Neural cell (in vitro differentiated cells): Measurements from ENCODE around the gene DTD1. TPM values are rescaled to one million over a fixed set of nuclear protein-coding genes. Genes with fewer than 3 reads are reported as not detected.

Source experiments
- H2AFZ ChIP-seq: fragments of 200-600, 300-800 bp; sonication (generic), shearing (Covaris generic); 2 replicates; pipeline ENCODE4 v1.6.0; 2014; ENCODE audit warnings: low read depth, mild to moderate bottlenecking, antibody characterized with exemption, low read length, moderate library complexity
- H3F3A ChIP-seq: fragments of 200-600 bp; shearing (Covaris generic); 2 replicates; pipeline ENCODE4 v1.6.1; 2016; ENCODE audit warnings: mild to moderate bottlenecking, moderate library complexity, mixed read lengths, antibody characterized with exemption, low read length; ENCODE audit not compliant: insufficient read depth, poor library complexity, severe bottlenecking
- H3K27ac ChIP-seq: fragments of 200-600, 300-800 bp; sonication (generic), shearing (Covaris generic); 2 replicates; pipeline ENCODE4 v1.5.1; 2014; ENCODE audit warnings: mild to moderate bottlenecking, low read length, moderate library complexity
- H3K27me3 ChIP-seq: fragments of 300-800, 200-600 bp; sonication (generic), shearing (Covaris generic); 2 replicates; pipeline ENCODE4 v1.6.0; 2014; ENCODE audit warnings: mild to moderate bottlenecking, low read depth, low read length, moderate library complexity; ENCODE audit not compliant: insufficient read depth
- H3K36me3 ChIP-seq: fragments of 300-800, 200-600 bp; sonication (generic), shearing (Covaris generic); 2 replicates; pipeline ENCODE4 v1.5.1; 2014; ENCODE audit warnings: mild to moderate bottlenecking, antibody characterized with exemption, low read length, moderate library complexity; ENCODE audit not compliant: insufficient read depth
- H3K4me2 ChIP-seq: fragments of 300-800, 200-600 bp; sonication (generic), shearing (Covaris generic); 2 replicates; pipeline ENCODE4 v1.6.0; 2014; ENCODE audit warnings: mild to moderate bottlenecking, low read length
- H3K4me3 ChIP-seq: fragments of 300-800, 200-600 bp; sonication (generic), shearing (Covaris generic); 2 replicates; pipeline ENCODE4 v1.5.1; 2014; ENCODE audit warnings: mild to moderate bottlenecking, low read length, moderate library complexity
- H3K79me2 ChIP-seq: fragments of 200-600 bp; shearing (Covaris generic); replicated peaks from 2 replicates; pipeline ENCODE4 v1.6.0; 2014; ENCODE audit warnings: mild to moderate bottlenecking, low read length, moderate library complexity; ENCODE audit not compliant: insufficient read depth
- H3K9ac ChIP-seq: fragments of 300-800, 200-600 bp; sonication (generic), shearing (Covaris generic); 2 replicates; pipeline ENCODE4 v1.6.1; 2016; ENCODE audit warnings: mild to moderate bottlenecking, low read length, mixed read lengths
- H3K9me2 ChIP-seq: fragments of 200-600 bp; shearing (Covaris generic); 2 replicates; pipeline ENCODE4 v1.6.1; 2016; ENCODE audit warnings: mild to moderate bottlenecking, low read length, mixed read lengths; ENCODE audit not compliant: insufficient read depth
- H3K9me3 ChIP-seq: fragments of 200-600, 300-800 bp; sonication (generic), shearing (Covaris generic); 2 replicates; pipeline ENCODE4 v1.6.1; 2016; ENCODE audit warnings: mild to moderate bottlenecking, mixed run types, low read length, moderate library complexity, mixed read lengths
- H4K20me1 ChIP-seq: fragments of 200-600 bp; shearing (Covaris generic); 2 replicates; pipeline ENCODE4 v1.6.1; 2016; ENCODE audit warnings: mild to moderate bottlenecking, mixed run types; ENCODE audit not compliant: insufficient read depth
- EP300 ChIP-seq: fragments of 450-650 bp; conservative IDR thresholded peaks from 2 replicates; pipeline ENCODE4 v1.6.1; 2014; ENCODE audit warnings: antibody characterized with exemption, mild to moderate bottlenecking, moderate library complexity; ENCODE audit not compliant: poor library complexity, severe bottlenecking
- EZH2 ChIP-seq: fragments of 200-600, 300-800 bp; shearing (Covaris generic), sonication (generic); IDR thresholded peaks from 2 replicates; pipeline ENCODE4 v1.6.1; 2014; ENCODE audit warnings: antibody characterized with exemption, low read length, borderline replicate concordance, mild to moderate bottlenecking; ENCODE audit not compliant: insufficient read depth, poor library complexity, severe bottlenecking
- MXI1 ChIP-seq: fragments of 450-650 bp; conservative IDR thresholded peaks from 2 replicates; pipeline ENCODE4 v1.6.1; 2014; ENCODE audit warnings: antibody characterized with exemption, mild to moderate bottlenecking; ENCODE audit not compliant: poor library complexity, severe bottlenecking
- POLR2AphosphoS5 ChIP-seq: IDR thresholded peaks from 2 replicates; pipeline ENCODE4 v1.6.1; 2012
- RAD21 ChIP-seq: fragments of 450-650 bp; conservative IDR thresholded peaks from 2 replicates; pipeline ENCODE4 v1.6.1; 2014; ENCODE audit warnings: antibody characterized with exemption, mild to moderate bottlenecking, moderate library complexity
- SMC3 ChIP-seq: fragments of 450-650 bp; conservative IDR thresholded peaks from 2 replicates; pipeline ENCODE4 v1.6.1; 2014; ENCODE audit warnings: antibody characterized with exemption, mild to moderate bottlenecking, moderate library complexity; ENCODE audit not compliant: poor library complexity
- TAF1 ChIP-seq: IDR thresholded peaks from 2 replicates; pipeline ENCODE4 v1.6.1; 2012; ENCODE audit warnings: low read depth
- polyA plus RNA-seq: library from polyadenylated mRNA; depleted of rRNA; stranded (reverse); fragments of >200 nt; gene quantifications from 2 replicates; pipeline ENCODE4 v1.2.3, GENCODE V29; 2014
- TF ChIP-seq, protein P1 (sequence below): fragments of 450-650 bp; IDR thresholded peaks from 2 replicates; pipeline ENCODE4 v1.5.1; 2014; ENCODE audit warnings: antibody characterized with exemption, mild to moderate bottlenecking, moderate library complexity; ENCODE audit not compliant: poor library complexity, severe bottlenecking
- TF ChIP-seq, protein P2 (sequence below): IDR thresholded peaks from 2 replicates; pipeline ENCODE4 v1.6.1; 2012; ENCODE audit warnings: borderline replicate concordance

Gene DTD1
- polyA plus RNA-seq, 1 donor from 2014 or later, result 337 TPM

DNA sequence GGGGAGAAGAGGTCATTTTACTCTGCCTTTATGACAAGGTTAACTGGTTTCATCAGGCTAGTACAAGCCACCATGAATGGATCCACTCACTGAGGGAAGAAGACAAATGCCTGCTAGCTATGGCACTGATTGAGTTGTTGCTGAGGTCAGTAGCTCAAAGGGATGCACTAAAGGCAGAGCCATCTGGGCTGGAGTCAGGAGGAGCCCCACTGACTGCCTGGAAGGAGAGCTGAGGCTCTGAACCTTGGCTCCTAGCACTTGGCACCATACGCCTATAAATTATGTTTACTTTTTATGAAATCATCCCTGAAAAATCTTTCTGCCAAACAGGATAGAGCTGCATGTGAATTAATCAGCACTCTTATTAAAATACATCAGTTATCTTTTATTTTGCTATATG, 104.6 kb downstream of the DTD1 start:
- no peaks in the 10 kb centered on the region for H3F3A ChIP-seq
- no peak overlapping the region for H3K4me3 ChIP-seq
- no peaks in the 10 kb centered on the region for H3K9me3 ChIP-seq
- H3K4me2 ChIP-seq, result no peak overlapping the region
- H4K20me1 ChIP-seq, result no peaks in the 10 kb centered on the region
- no peaks in the 10 kb centered on the region for H3K27me3 ChIP-seq
- H3K9me2 ChIP-seq, result no peaks in the 10 kb centered on the region
- H2AFZ ChIP-seq, result no peak overlapping the region
- H3K36me3 ChIP-seq, result no peaks in the 10 kb centered on the region
- H3K9ac ChIP-seq, result no peak overlapping the region
- no peaks in the 10 kb centered on the region for H3K79me2 ChIP-seq
- TF ChIP-seq POLR2AphosphoS5, result no peak
- TF ChIP-seq RAD21, result no peak
- TF ChIP-seq EZH2, result no peak
- TF ChIP-seq TAF1, result no peak
- TF ChIP-seq, protein P1, sequence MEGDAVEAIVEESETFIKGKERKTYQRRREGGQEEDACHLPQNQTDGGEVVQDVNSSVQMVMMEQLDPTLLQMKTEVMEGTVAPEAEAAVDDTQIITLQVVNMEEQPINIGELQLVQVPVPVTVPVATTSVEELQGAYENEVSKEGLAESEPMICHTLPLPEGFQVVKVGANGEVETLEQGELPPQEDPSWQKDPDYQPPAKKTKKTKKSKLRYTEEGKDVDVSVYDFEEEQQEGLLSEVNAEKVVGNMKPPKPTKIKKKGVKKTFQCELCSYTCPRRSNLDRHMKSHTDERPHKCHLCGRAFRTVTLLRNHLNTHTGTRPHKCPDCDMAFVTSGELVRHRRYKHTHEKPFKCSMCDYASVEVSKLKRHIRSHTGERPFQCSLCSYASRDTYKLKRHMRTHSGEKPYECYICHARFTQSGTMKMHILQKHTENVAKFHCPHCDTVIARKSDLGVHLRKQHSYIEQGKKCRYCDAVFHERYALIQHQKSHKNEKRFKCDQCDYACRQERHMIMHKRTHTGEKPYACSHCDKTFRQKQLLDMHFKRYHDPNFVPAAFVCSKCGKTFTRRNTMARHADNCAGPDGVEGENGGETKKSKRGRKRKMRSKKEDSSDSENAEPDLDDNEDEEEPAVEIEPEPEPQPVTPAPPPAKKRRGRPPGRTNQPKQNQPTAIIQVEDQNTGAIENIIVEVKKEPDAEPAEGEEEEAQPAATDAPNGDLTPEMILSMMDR, result no peak
- TF ChIP-seq, protein P2, sequence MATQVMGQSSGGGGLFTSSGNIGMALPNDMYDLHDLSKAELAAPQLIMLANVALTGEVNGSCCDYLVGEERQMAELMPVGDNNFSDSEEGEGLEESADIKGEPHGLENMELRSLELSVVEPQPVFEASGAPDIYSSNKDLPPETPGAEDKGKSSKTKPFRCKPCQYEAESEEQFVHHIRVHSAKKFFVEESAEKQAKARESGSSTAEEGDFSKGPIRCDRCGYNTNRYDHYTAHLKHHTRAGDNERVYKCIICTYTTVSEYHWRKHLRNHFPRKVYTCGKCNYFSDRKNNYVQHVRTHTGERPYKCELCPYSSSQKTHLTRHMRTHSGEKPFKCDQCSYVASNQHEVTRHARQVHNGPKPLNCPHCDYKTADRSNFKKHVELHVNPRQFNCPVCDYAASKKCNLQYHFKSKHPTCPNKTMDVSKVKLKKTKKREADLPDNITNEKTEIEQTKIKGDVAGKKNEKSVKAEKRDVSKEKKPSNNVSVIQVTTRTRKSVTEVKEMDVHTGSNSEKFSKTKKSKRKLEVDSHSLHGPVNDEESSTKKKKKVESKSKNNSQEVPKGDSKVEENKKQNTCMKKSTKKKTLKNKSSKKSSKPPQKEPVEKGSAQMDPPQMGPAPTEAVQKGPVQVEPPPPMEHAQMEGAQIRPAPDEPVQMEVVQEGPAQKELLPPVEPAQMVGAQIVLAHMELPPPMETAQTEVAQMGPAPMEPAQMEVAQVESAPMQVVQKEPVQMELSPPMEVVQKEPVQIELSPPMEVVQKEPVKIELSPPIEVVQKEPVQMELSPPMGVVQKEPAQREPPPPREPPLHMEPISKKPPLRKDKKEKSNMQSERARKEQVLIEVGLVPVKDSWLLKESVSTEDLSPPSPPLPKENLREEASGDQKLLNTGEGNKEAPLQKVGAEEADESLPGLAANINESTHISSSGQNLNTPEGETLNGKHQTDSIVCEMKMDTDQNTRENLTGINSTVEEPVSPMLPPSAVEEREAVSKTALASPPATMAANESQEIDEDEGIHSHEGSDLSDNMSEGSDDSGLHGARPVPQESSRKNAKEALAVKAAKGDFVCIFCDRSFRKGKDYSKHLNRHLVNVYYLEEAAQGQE, result no peak
- no peak for TF ChIP-seq SMC3
- H3K27ac ChIP-seq, result no peak overlapping the region

DNA sequence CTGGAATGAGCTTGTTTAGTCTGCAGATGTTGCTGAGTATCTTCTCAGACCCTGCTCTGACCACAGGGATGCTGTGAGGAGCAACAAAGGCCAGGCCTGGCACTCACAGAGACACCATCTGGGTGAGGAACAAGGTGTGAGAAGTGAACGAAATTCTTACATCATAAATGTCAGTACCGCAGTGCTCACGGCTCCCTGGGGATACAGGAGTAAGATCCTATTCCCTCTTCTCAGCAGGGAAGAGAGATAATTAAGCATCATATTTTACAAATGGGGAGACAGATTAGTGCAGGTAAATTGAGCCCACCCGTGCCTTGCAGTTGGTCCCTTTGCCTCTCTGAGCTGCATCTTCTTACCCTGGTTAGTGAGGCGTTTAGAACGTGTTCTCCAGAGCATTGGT, 106.2 kb downstream of the DTD1 start:
- Histone ChIP-seq H3K4me2 (no peak overlapping the region), H3K9me3 (no peaks in the 10 kb centered on the region), H2AFZ (no peak overlapping the region), H3K9ac (no peak overlapping the region), H3K27ac (no peak overlapping the region), H3F3A (no peaks in the 10 kb centered on the region), H3K79me2 (no peaks in the 10 kb centered on the region), H3K36me3 (no peaks in the 10 kb centered on the region), H4K20me1 (no peaks in the 10 kb centered on the region), H3K27me3 (no peaks in the 10 kb centered on the region), H3K4me3 (no peak overlapping the region), H3K9me2 (no peaks in the 10 kb centered on the region)
- TF ChIP-seq, protein P2, result no peak
- no peak for TF ChIP-seq SMC3
- TF ChIP-seq, protein P1, result no peak
- no peak for TF ChIP-seq EP300
- no peak for TF ChIP-seq MXI1
- no peak for TF ChIP-seq POLR2AphosphoS5
